Activated naive CD8-positive, alpha-beta T cell treated with anti-CD3 and anti-CD28 coated beads, Interleukin-2, amount 10 ng/mL, durations not matched to agents 7 days and 5 days (primary cell): Measurements from ENCODE around the gene THAP3. TPM values are rescaled to one million over a fixed set of nuclear protein-coding genes. Genes with fewer than 3 reads are reported as not detected.

Source experiments
- ATAC-seq: fragments of 150-1000 bp; cut with Tn5 transposase; one replicate; pipeline ENCODE4 v1.10.0; 2021; ENCODE audit warnings: low read depth, moderate library complexity
- POLR2A ChIA-PET: fragments of 350-600 bp; sonication (Branson Sonifier 250); formaldehyde crosslinking; loops from one replicate; lab custom pipeline; 2021; ENCODE audit warnings: antibody characterized with exemption; lab: Charles Lee
- DNase-seq: peaks from one replicate; pipeline ENCODE4 v3.0.0; 2021
- H3K27ac Mint-ChIP-seq: one replicate; pipeline ENCODE4 v1.8.0; 2022; ENCODE audit warnings: mild to moderate bottlenecking, mixed read lengths
- H3K27me3 Mint-ChIP-seq: one replicate; pipeline ENCODE4 v1.8.0; 2022; ENCODE audit warnings: mild to moderate bottlenecking, moderate library complexity, mixed read lengths
- H3K36me3 Mint-ChIP-seq: one replicate; pipeline ENCODE4 v1.8.0; 2021; ENCODE audit warnings: mild to moderate bottlenecking, mixed read lengths
- H3K4me1 Mint-ChIP-seq: one replicate; pipeline ENCODE4 v1.8.0; 2021; ENCODE audit warnings: mixed read lengths
- H3K4me3 Mint-ChIP-seq: one replicate; pipeline ENCODE4 v1.8.0; 2022; ENCODE audit warnings: mild to moderate bottlenecking, moderate library complexity, mixed read lengths
- H3K9me3 Mint-ChIP-seq: one replicate; pipeline ENCODE4 v1.8.0; 2021; ENCODE audit warnings: mixed read lengths
- total RNA-seq, 2 experiments: library from RNA; stranded (reverse); gene quantifications; one replicate each; pipeline ENCODE4 v1.2.3, GENCODE V29; 2021

Gene THAP3
- total RNA-seq, 2 experiments from 2014 or later = 21.5 to 25.4 TPM

- H3K9me3 Mint-ChIP-seq = no peaks in the 10 kb centered on the region
- DNase-seq = no peak
- no peak overlapping the region for H3K27ac Mint-ChIP-seq
- POLR2A ChIA-PET = no interaction called here
- H3K4me1 Mint-ChIP-seq = peaks cover 18% of the 10 kb centered on the region
- peaks cover 1% of the 10 kb centered on the region for H3K36me3 Mint-ChIP-seq
- no peaks in the 10 kb centered on the region for H3K27me3 Mint-ChIP-seq
- no peak overlapping the region for H3K4me3 Mint-ChIP-seq
- no peak for ATAC-seq
Observed at GRCh38 chr1:6585081-6585722, 39.5 kb upstream of the THAP3 start.

GRCh38 chr1:6585841-6586240, 38.8 kb upstream of the THAP3 start:
- POLR2A ChIA-PET = no interaction called here
- ATAC-seq = no peak
- Mint-ChIP-seq H3K27ac (no peak overlapping the region), H3K36me3 (peaks cover 1% of the 10 kb centered on the region), H3K4me1 (peaks cover 17% of the 10 kb centered on the region), H3K27me3 (no peaks in the 10 kb centered on the region), H3K9me3 (no peaks in the 10 kb centered on the region), H3K4me3 (no peak overlapping the region)
- DNase-seq = no peak

GRCh38 chr1:6586404-6586816, 38.3 kb upstream of the THAP3 start:
- POLR2A ChIA-PET = no interaction called here
- Mint-ChIP-seq H3K27ac (no peak overlapping the region), H3K4me1 (peaks cover 16% of the 10 kb centered on the region)

GRCh38 chr1:6587261-6588005, 37.2 kb upstream of the THAP3 start:
- Mint-ChIP-seq H3K27ac (peak overlapping the region; percentile 51), H3K36me3 (peaks cover 1% of the 10 kb centered on the region), H3K27me3 (no peaks in the 10 kb centered on the region), H3K4me3 (no peak overlapping the region), H3K4me1 (peaks cover 20% of the 10 kb centered on the region), H3K9me3 (no peaks in the 10 kb centered on the region)
- DNase-seq = no peak
- ATAC-seq = no peak
- POLR2A ChIA-PET = no interaction called here

More at GRCh38 chr1:6586404-6586816, 38.3 kb upstream of the THAP3 start:
- Mint-ChIP-seq H3K27me3 (no peaks in the 10 kb centered on the region), H3K4me3 (no peak overlapping the region), H3K36me3 (peaks cover 1% of the 10 kb centered on the region), H3K9me3 (no peaks in the 10 kb centered on the region)
- ATAC-seq = no peak
- DNase-seq = no peak

GRCh38 chr1:6588128-6588892, 36.4 kb upstream of the THAP3 start:
- no peaks in the 10 kb centered on the region for H3K9me3 Mint-ChIP-seq
- peaks cover 1% of the 10 kb centered on the region for H3K36me3 Mint-ChIP-seq
- H3K4me3 Mint-ChIP-seq = no peak overlapping the region
- POLR2A ChIA-PET = no interaction called here
- ATAC-seq (no peak), DNase-seq (no peak)
- H3K27ac Mint-ChIP-seq = peak overlapping the region; percentile 26
- H3K27me3 Mint-ChIP-seq = no peaks in the 10 kb centered on the region
- peaks cover 21% of the 10 kb centered on the region for H3K4me1 Mint-ChIP-seq

- no peaks in the 10 kb centered on the region for H3K9me3 Mint-ChIP-seq
- POLR2A ChIA-PET = interaction anchor here (0.6 to 1.1 kb wide), 2 partner anchors 14 to 565 kb away, joined by 3 read pairs; partner anchors contain the start of gene KLHL21
- H3K27ac Mint-ChIP-seq = no peak overlapping the region
- DNase-seq (no peak), ATAC-seq (no peak)
- H3K4me3 Mint-ChIP-seq = no peak overlapping the region
- H3K27me3 Mint-ChIP-seq = no peaks in the 10 kb centered on the region
- H3K4me1 Mint-ChIP-seq = peaks cover 21% of the 10 kb centered on the region
- H3K36me3 Mint-ChIP-seq = peaks cover 1% of the 10 kb centered on the region
Observed at GRCh38 chr1:6588893-6589520, 35.7 kb upstream of the THAP3 start.

GRCh38 chr1:6590046-6590445, 34.6 kb upstream of the THAP3 start:
- Mint-ChIP-seq H3K27me3 (no peaks in the 10 kb centered on the region), H3K4me3 (no peak overlapping the region), H3K9me3 (no peaks in the 10 kb centered on the region), H3K36me3 (no peaks in the 10 kb centered on the region), H3K4me1 (peaks cover 19% of the 10 kb centered on the region), H3K27ac (no peak overlapping the region)
- DNase-seq (no peak), ATAC-seq (no peak)
- POLR2A ChIA-PET = interaction anchor here (1.1 kb wide), 1 partner anchor 566 kb away, joined by 3 read pairs; no protein-coding TSS in a partner anchor

GRCh38 chr1:6591222-6591621, 33.4 kb upstream of the THAP3 start:
- no peak for DNase-seq

GRCh38 chr1:6591644-6592043, 33.0 kb upstream of the THAP3 start:
- peak overlapping the region; percentile 78 for H3K27ac Mint-ChIP-seq
- H3K27me3 Mint-ChIP-seq = no peaks in the 10 kb centered on the region
- no peaks in the 10 kb centered on the region for H3K9me3 Mint-ChIP-seq
- peaks cover 2% of the 10 kb centered on the region for H3K36me3 Mint-ChIP-seq
- DNase-seq = no peak
- peaks cover 21% of the 10 kb centered on the region for H3K4me1 Mint-ChIP-seq
- H3K4me3 Mint-ChIP-seq = no peak overlapping the region
- POLR2A ChIA-PET = interaction anchor here (1.1 to 2.2 kb wide), 2 partner anchors 12 kb away, joined by 4 to 8 read pairs; partner anchors contain the start of gene ZBTB48
- no peak for ATAC-seq

More at GRCh38 chr1:6591222-6591621, 33.4 kb upstream of the THAP3 start:
- POLR2A ChIA-PET = interaction anchor here (1.1 to 2.2 kb wide), 2 partner anchors 11 to 12 kb away, joined by 4 to 8 read pairs; partner anchors contain the start of gene ZBTB48
- peak overlapping the region; percentile 78 for H3K27ac Mint-ChIP-seq
- peak; percentile 25 for ATAC-seq
- peaks cover 19% of the 10 kb centered on the region for H3K4me1 Mint-ChIP-seq
- no peaks in the 10 kb centered on the region for H3K36me3 Mint-ChIP-seq
- no peaks in the 10 kb centered on the region for H3K27me3 Mint-ChIP-seq
- no peak overlapping the region for H3K4me3 Mint-ChIP-seq
- no peaks in the 10 kb centered on the region for H3K9me3 Mint-ChIP-seq

GRCh38 chr1:6592441-6592840, 32.2 kb upstream of the THAP3 start:
- H3K4me3 Mint-ChIP-seq = no peak overlapping the region
- peak overlapping the region; percentile 78 for H3K27ac Mint-ChIP-seq

GRCh38 chr1:6592865-6593593, 31.6 kb upstream of the THAP3 start:
- ATAC-seq (no peak), DNase-seq (no peak)
- H3K27ac Mint-ChIP-seq = peak overlapping the region; percentile 78
- H3K36me3 Mint-ChIP-seq = peaks cover 2% of the 10 kb centered on the region
- no peaks in the 10 kb centered on the region for H3K27me3 Mint-ChIP-seq
- H3K4me1 Mint-ChIP-seq = peaks cover 22% of the 10 kb centered on the region
- POLR2A ChIA-PET = interaction anchor here (2.2 kb wide), 1 partner anchor 13 kb away, joined by 8 read pairs; the partner anchor contains the start of gene ZBTB48
- no peak overlapping the region for H3K4me3 Mint-ChIP-seq
- no peaks in the 10 kb centered on the region for H3K9me3 Mint-ChIP-seq

More at GRCh38 chr1:6592441-6592840, 32.2 kb upstream of the THAP3 start:
- no peaks in the 10 kb centered on the region for H3K9me3 Mint-ChIP-seq
- H3K4me1 Mint-ChIP-seq = peaks cover 19% of the 10 kb centered on the region
- H3K36me3 Mint-ChIP-seq = peaks cover 2% of the 10 kb centered on the region
- DNase-seq = no peak
- H3K27me3 Mint-ChIP-seq = no peaks in the 10 kb centered on the region
- no peak for ATAC-seq
- POLR2A ChIA-PET = interaction anchor here (1.1 to 2.2 kb wide), 2 partner anchors 11 to 12 kb away, joined by 4 to 8 read pairs; partner anchors contain the start of gene ZBTB48

- ATAC-seq = no peak
- Mint-ChIP-seq H3K9me3 (no peaks in the 10 kb centered on the region), H3K27me3 (no peaks in the 10 kb centered on the region), H3K36me3 (peaks cover 2% of the 10 kb centered on the region), H3K4me3 (no peak overlapping the region), H3K4me1 (peaks cover 24% of the 10 kb centered on the region), H3K27ac (no peak overlapping the region)
- DNase-seq = no peak
- POLR2A ChIA-PET = interaction anchor here (1.0 kb wide), 1 partner anchor 24 kb away, joined by 3 read pairs; no protein-coding TSS in a partner anchor
Observed at GRCh38 chr1:6593810-6594209, 30.9 kb upstream of the THAP3 start.
